IMR-90 (cell line): Measurements from ENCODE around the gene SDC1. TPM values are rescaled to one million over a fixed set of nuclear protein-coding genes. Genes with fewer than 3 reads are reported as not detected.
"Not testable (repeated sequence)": the region's sequence is repeated elsewhere in the genome, so short reads cannot be mapped to it uniquely, and the experiment has no call there.

ENCODE experiments used
- ATAC-seq: fragments of 200-7000 bp; cut with Tn5 transposase; 2 replicates; pipeline ENCODE4 v1.9.1; 2020; ENCODE audit warnings: low read depth, mild to moderate bottlenecking, moderate library complexity
- BruUV-seq: library from RNA; stranded (reverse); fragments of 400-500 nt; replicated peaks from 2 replicates; lab custom pipeline; 2021; lab: Mats Ljungman, UMichigan
- CTCF ChIA-PET: fragments of 300-600 bp; formaldehyde crosslinking; extraction: SDS; loops from one replicate; lab custom pipeline; 2021; ENCODE audit warnings: antibody characterized with exemption; lab: Yijun Ruan, JAX
- POLR2A ChIA-PET: fragments of 300-600 bp; sonication (Branson Sonifier 250); formaldehyde crosslinking; loops from one replicate; lab custom pipeline; 2022; ENCODE audit warnings: antibody characterized with exemption; ENCODE audit not compliant: unreplicated experiment; lab: Charles Lee
- DNase-seq: peaks from one replicate; pipeline ENCODE4 v3.0.0; 2013
- H2AFZ ChIP-seq: replicated peaks from 2 replicates; pipeline ENCODE3; 2013; ENCODE audit warnings: low read length, mild to moderate bottlenecking; ENCODE audit not compliant: poor library complexity
- H2AK5ac ChIP-seq: 2 replicates; pipeline ENCODE4 v1.6.1; 2013; ENCODE audit warnings: low read depth, low read length, inconsistent platforms
- H2AK9ac ChIP-seq: replicated peaks from 2 replicates; pipeline ENCODE3; 2013; ENCODE audit warnings: mild to moderate bottlenecking, low read depth, low read length, moderate library complexity; ENCODE audit not compliant: poor library complexity
- H2BK120ac ChIP-seq: 2 replicates; pipeline ENCODE4 v1.6.1; 2013; ENCODE audit warnings: low read depth, low read length, inconsistent platforms
- H2BK15ac ChIP-seq: 3 replicates; pipeline ENCODE4 v1.6.1; 2013; ENCODE audit warnings: low read depth, low read length, inconsistent platforms
- H2BK20ac ChIP-seq: 2 replicates; pipeline ENCODE4 v1.6.1; 2013; ENCODE audit warnings: low read depth, mild to moderate bottlenecking, inconsistent platforms, low read length, moderate library complexity
- H2BK5ac ChIP-seq: 2 replicates; pipeline ENCODE4 v1.6.1; 2013; ENCODE audit warnings: mild to moderate bottlenecking, low read depth, low read length, inconsistent platforms; ENCODE audit not compliant: poor library complexity, severe bottlenecking
- H3K14ac ChIP-seq: replicated peaks from 2 replicates; pipeline ENCODE4 v1.6.1; 2013; ENCODE audit warnings: low read depth, low read length, inconsistent platforms
- H3K18ac ChIP-seq: 2 replicates; pipeline ENCODE4 v1.6.1; 2013; ENCODE audit warnings: low read depth, low read length, control low read depth
- H3K23ac ChIP-seq: 2 replicates; pipeline ENCODE4 v1.6.1; 2013; ENCODE audit warnings: low read depth, low read length, inconsistent platforms
- H3K27ac ChIP-seq: 2 replicates; pipeline ENCODE4 v1.5.1; 2013; ENCODE audit warnings: mild to moderate bottlenecking, control low read depth, low read length; ENCODE audit not compliant: insufficient read depth
- H3K27me3 ChIP-seq: 2 replicates; pipeline ENCODE4 v1.6.1; 2013; ENCODE audit warnings: low read length; ENCODE audit not compliant: control insufficient read depth, insufficient read depth
- H3K36me3 ChIP-seq: 2 replicates; pipeline ENCODE4 v1.6.1; 2013; ENCODE audit warnings: low read length, mixed read lengths; ENCODE audit not compliant: control insufficient read depth, insufficient read depth
- H3K4ac ChIP-seq: 2 replicates; pipeline ENCODE4 v1.6.1; 2013; ENCODE audit warnings: low read depth, low read length, inconsistent platforms
- H3K4me1 ChIP-seq: 2 replicates; pipeline ENCODE4 v1.6.1; 2013; ENCODE audit warnings: low read length, mixed read lengths; ENCODE audit not compliant: control insufficient read depth, insufficient read depth
- H3K4me2 ChIP-seq: 2 replicates; pipeline ENCODE4 v1.6.1; 2013; ENCODE audit warnings: low read depth, mild to moderate bottlenecking, control low read depth, low read length, moderate library complexity
- H3K4me3 ChIP-seq: 2 replicates; pipeline ENCODE4 v1.5.1; 2013; ENCODE audit warnings: low read depth, mild to moderate bottlenecking, control low read depth, low read length, moderate library complexity; ENCODE audit not compliant: insufficient read depth
- H3K56ac ChIP-seq: 2 replicates; pipeline ENCODE4 v1.6.1; 2013; ENCODE audit warnings: low read length, inconsistent platforms; ENCODE audit not compliant: insufficient read depth; ENCODE audit errors: extremely low read depth
- H3K79me1 ChIP-seq, 2 experiments: 2 replicates each; pipeline ENCODE4 v1.6.1; 2013; ENCODE audit warnings: low read length in 2 of 2, inconsistent platforms in 1 of 2, low read depth in 1 of 2
- H3K9ac ChIP-seq: 2 replicates; pipeline ENCODE4 v1.6.1; 2013; ENCODE audit warnings: low read depth, low read length, control low read depth
- H3K9me1 ChIP-seq: 2 replicates; pipeline ENCODE4 v1.6.1; 2013; ENCODE audit warnings: low read length, inconsistent platforms; ENCODE audit not compliant: insufficient read depth
- H3K9me3 ChIP-seq: 2 replicates; pipeline ENCODE4 v1.6.1; 2013; ENCODE audit warnings: low read length; ENCODE audit not compliant: control insufficient read depth, insufficient read depth
- H4K20me1 ChIP-seq: 2 replicates; pipeline ENCODE4 v1.6.1; 2013; ENCODE audit warnings: low read length, inconsistent platforms; ENCODE audit not compliant: insufficient read depth
- H4K5ac ChIP-seq: 2 replicates; pipeline ENCODE4 v1.6.1; 2013; ENCODE audit warnings: mild to moderate bottlenecking, low read depth, low read length, control low read depth
- H4K8ac ChIP-seq, 2 experiments: 2 replicates each; pipeline ENCODE4 v1.6.1; 2013; ENCODE audit warnings: low read depth in 2 of 2, low read length in 2 of 2, control low read depth in 1 of 2, inconsistent platforms in 1 of 2
- H4K91ac ChIP-seq: 2 replicates; pipeline ENCODE4 v1.6.1; 2013; ENCODE audit warnings: low read depth, low read length, inconsistent platforms; ENCODE audit not compliant: insufficient read depth
- MAFK ChIP-seq: IDR thresholded peaks from 2 replicates; pipeline ENCODE4 v1.6.1; 2012; ENCODE audit warnings: low read depth, low read length, improper control_type of control experiment
- RAD21 ChIP-seq: IDR thresholded peaks from 2 replicates; pipeline ENCODE4 v1.6.1; 2012; ENCODE audit warnings: low read length, improper control_type of control experiment
- USF2 ChIP-seq: fragments of 150-350 bp; IDR thresholded peaks from 2 replicates; pipeline ENCODE4 v1.6.1; 2017; ENCODE audit warnings: mild to moderate bottlenecking, antibody characterized with exemption, low read length, low read depth
- WGBS, 2 experiments: methylation state at CpG; one replicate each; pipeline versions ENCODE4 v1.1.5 to v1.1.7; 2013; ENCODE audit warnings: missing lambda C conversion rate in 2 of 2; ENCODE audit not compliant: insufficient read length in 1 of 2; ENCODE audit errors: extremely low coverage in 2 of 2; 5-methylcytosine and 5-hydroxymethylcytosine counted together
- dilution Hi-C: fragments of 300-500 bp; cut with HindIII; formaldehyde crosslinking; loops from one replicate; pipeline ENCODE4 v1.14.3; 2018; ENCODE audit warnings: low sequenced_read_pairs; ENCODE audit not compliant: unreplicated experiment
- in situ Hi-C: fragments of 300-500 bp; cut with MboI; formaldehyde crosslinking; loops from 3 replicates; pipeline ENCODE4 v1.14.3; 2019; ENCODE audit warnings: low sequenced_read_pairs, inconsistent platforms, mixed read lengths
- intact Hi-C: fragments of 100-400 bp; cut with micrococcal nuclease; formaldehyde crosslinking; loops from 2 replicates; pipeline ENCODE4 v1.10.0; 2022
- polyA plus RNA-seq, 3 experiments: library from polyadenylated mRNA; depleted of rRNA; stranded (reverse); fragments of >200 nt; gene quantifications; 2 replicates each; pipeline ENCODE4 v1.2.3, GENCODE V29; 2012; ENCODE audit warnings: low replicate concordance in 1 of 3
- total RNA-seq: library from RNA; depleted of rRNA; stranded (reverse); fragments of >200 nt; gene quantifications from 2 replicates; pipeline ENCODE4 v1.2.3, GENCODE V29; 2012

SDC1 gene
- total and polyA plus RNA-seq, 2 of the 4 experiments (the other 2 are of a cell fraction) = 22.0 to 28.3 TPM

- H4K5ac ChIP-seq = no peak overlapping the region
- H2BK15ac ChIP-seq = no peak overlapping the region
- no peak overlapping the region for H2BK20ac ChIP-seq
- H3K23ac ChIP-seq = no peak overlapping the region
- peak; percentile 95 for TF ChIP-seq MAFK
- TF ChIP-seq RAD21 = no peak
- TF ChIP-seq USF2 = no peak
- no peak overlapping the region for H2AFZ ChIP-seq
- BruUV-seq = no TSS peak
- no peaks in the 10 kb centered on the region for H3K27me3 ChIP-seq
- DNase-seq (no peak), ATAC-seq (no peak)
- peaks cover 17 to 20% of the 10 kb centered on the region in 2 experiments; a peak in 3 of 4 replicates for H3K79me1 ChIP-seq
- dilution Hi-C loops = no loop called here
- H3K27ac ChIP-seq = no peak overlapping the region
- H2BK5ac ChIP-seq = no peak overlapping the region
- no peaks in the 10 kb centered on the region for H3K9me3 ChIP-seq
- no peak overlapping the region for H3K9ac ChIP-seq
- no peak overlapping the region for H2AK5ac ChIP-seq
- peaks cover 4% of the 10 kb centered on the region for H3K36me3 ChIP-seq
- no peak overlapping the region for H3K14ac ChIP-seq
- H3K18ac ChIP-seq = no peak overlapping the region
- H3K4me2 ChIP-seq = no peak overlapping the region
- H2AK9ac ChIP-seq = no peak overlapping the region
- H3K4me1 ChIP-seq = no peaks in the 10 kb centered on the region
- H3K9me1 ChIP-seq = no peaks in the 10 kb centered on the region; the same call in 1 of the 2 replicates
- no peak overlapping the region for H3K56ac ChIP-seq
- no peak overlapping the region for H4K91ac ChIP-seq
- ChIA-PET POLR2A (no interaction called here), CTCF (interaction anchor here (0.5 kb wide), 1 partner anchor 40 kb away, joined by 4 read pairs; no protein-coding TSS in a partner anchor)
- H3K4ac ChIP-seq = no peak overlapping the region
- H4K8ac ChIP-seq = no peak overlapping the region
- H4K20me1 ChIP-seq = no peaks in the 10 kb centered on the region
- intact Hi-C loops = no loop called here
- H3K4me3 ChIP-seq = no peak overlapping the region
- no peak overlapping the region for H2BK120ac ChIP-seq
- in situ Hi-C loops = no loop called here
- WGBS, 2 experiments = 94% methylated on average over 3 of the region's 4 CpGs; no CpG with 5 or more reads in 1 of the 2 experiments
These were observed 48.1 kb upstream of the SDC1 start for GRCh38 chr2:20273042-20273441.

- H3K14ac ChIP-seq, POLR2A ChIA-PET, H3K9me3 ChIP-seq, H3K36me3 ChIP-seq, BruUV-seq, H4K5ac ChIP-seq, H3K9ac ChIP-seq, H3K4me2 ChIP-seq, H3K18ac ChIP-seq, H3K27ac ChIP-seq, H2BK5ac ChIP-seq, H3K23ac ChIP-seq, H2BK15ac ChIP-seq, DNase-seq, H3K4ac ChIP-seq, H4K20me1 ChIP-seq, H2AK5ac ChIP-seq, H3K4me3 ChIP-seq, ATAC-seq, intact Hi-C loops, in situ Hi-C loops, H3K56ac ChIP-seq, H2AFZ ChIP-seq, H3K4me1 ChIP-seq, dilution Hi-C loops, H3K27me3 ChIP-seq, H3K9me1 ChIP-seq, H2BK20ac ChIP-seq, H2BK120ac ChIP-seq, H4K8ac ChIP-seq, H2AK9ac ChIP-seq, CTCF ChIA-PET, H4K91ac ChIP-seq: not testable (repeated sequence)
- no CpG with 5 or more reads among the region's 6 CpGs for WGBS, 2 experiments
- H3K79me1 ChIP-seq = peaks cover 24 to 29% of the 10 kb centered on the region in 2 experiments
These were observed 43.4 kb upstream of the SDC1 start for GRCh38 chr2:20268317-20268716.
